EH (cell line): ENCODE results near the gene GLUD1.
A peak's percentile ranks its signal among the peaks of the same experiment; 100 is the strongest.
"Not testable (repeated sequence)": the region's sequence is repeated elsewhere in the genome, so short reads cannot be mapped to it uniquely, and the experiment has no call there.

Experiments
- DNase-seq: peaks from one replicate; pipeline ENCODE4 v3.0.0-alpha.2; 2015; ENCODE audit warnings: low read depth

The GLUD1 gene

GRCh38 chr10:87089746-87090145 is 4.9 kb downstream of the GLUD1 start:
- no peak for DNase-seq

GRCh38 chr10:87085537-87085936 is 9.1 kb downstream of the GLUD1 start:
- DNase-seq, result no peak

DNA sequence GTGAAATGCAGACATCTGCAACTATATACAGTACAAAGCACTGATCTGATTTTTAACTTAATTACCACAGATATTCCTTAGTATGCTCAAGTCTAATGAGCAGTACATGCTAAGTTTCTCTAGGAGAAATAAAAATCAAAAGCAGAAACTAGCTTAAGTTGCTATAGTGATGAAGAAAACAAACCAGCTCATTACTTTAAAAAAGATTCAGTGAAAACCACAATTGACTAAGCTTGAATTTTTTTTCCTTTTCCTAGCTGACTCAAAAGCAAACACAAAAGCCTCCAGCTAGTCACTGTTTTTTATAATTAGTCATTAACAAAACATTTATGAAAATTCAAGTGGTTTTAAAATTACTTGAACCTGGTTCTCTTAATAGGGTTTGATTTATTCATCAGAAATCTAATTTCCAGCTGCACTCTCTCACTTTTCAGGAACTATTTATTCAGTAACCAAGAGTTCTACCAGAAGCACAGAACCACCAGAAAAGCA is 10.3 kb downstream of the GLUD1 start:
- peak; percentile 90 for DNase-seq

DNA sequence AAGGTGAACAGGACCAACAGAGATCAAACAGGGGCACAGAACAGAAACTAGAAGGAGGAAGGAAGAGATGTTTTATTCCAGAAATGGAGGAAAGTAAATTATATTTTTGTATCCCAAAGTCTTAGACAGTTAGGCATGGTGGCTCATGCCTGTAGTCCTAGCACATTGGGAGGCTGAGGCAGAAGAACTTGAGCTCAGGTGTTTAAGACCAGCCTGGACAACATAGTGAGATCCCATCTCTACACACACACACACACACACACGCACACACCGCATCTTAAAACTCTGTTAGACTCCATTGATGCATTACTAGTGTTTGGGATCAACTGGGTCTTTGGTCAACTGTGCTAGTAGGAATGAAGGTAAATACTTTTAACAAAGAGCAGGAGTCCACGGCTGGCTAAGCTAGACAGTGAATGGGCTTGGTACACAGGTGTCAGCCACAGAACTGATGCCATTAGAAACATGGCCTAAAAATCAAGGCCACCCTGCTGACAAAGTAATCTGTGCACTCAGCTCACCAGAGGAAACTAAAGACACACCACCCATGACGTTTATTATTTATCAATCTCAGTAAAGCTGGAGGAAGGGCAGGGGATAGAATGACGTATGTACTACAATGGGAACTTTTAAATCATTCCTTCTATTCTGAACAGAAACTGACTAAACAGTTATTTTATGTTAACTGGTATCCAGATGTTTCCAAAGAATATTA is 10.9 kb downstream of the GLUD1 start:
- DNase-seq, result peak; percentile 76

GRCh38 chr10:87082219-87082618 is 12.4 kb downstream of the GLUD1 start:
- DNase-seq, result peak; percentile 84

- DNase-seq, result not testable (repeated sequence)
These were observed 13.1 kb downstream of the GLUD1 start for GRCh38 chr10:87081574-87081973.

DNA sequence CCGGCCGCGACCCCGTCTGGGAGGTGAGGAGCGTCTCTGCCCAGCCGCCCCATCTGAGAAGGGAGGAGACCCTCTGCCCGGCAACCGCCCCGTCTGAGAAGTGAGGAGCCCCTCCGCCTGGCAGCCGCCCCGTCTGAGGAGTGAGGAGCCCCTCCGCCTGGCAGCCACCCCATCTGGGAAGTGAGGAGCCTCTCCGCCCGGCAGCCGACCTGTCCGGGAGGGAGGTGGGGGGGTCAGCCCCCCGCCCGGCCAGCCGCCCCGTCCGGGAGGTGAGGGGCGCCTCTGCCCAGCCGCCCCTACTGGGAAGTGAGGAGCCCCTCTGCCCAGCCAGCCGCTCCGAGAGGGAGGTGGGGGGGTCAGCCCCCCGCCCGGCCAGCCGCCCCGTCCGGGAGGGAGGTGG is 14.0 kb downstream of the GLUD1 start:
- not testable (repeated sequence) for DNase-seq

DNA sequence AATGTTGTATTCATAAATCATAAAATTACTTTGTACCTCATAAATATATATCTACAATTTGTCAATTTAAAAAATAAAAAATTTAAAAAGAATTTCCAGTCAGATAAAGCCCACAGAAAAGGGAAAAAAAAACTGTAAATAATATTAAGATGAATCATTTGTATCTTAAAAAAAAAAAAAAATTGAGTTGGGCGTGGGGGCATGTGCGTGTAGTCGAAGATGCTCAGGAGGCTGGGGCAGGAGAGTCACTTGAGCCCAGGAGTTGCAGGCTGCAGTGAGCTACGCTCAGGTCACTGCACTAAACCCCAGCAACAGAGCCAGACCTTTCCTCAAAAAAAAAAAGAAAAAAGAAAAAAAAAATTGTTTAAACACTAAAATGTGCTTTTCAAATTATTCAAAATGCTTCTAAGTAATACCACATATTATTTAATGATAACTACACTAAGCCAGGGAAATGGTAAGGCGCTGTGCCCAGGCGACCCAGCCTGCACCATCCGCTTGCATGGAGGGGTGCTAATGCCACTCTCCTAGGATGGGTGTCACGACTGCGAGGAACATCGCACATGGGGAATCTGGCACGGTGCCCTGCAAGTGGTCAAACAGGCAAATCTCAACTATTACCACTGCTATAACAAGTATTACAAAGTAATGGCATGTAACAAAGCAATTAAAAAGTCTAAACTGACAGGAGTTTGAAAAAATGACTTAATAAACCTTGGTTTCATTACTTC is 15.4 kb downstream of the GLUD1 start:
- DNase-seq, result peak; percentile 7

GRCh38 chr10:87076421-87076820 is 18.2 kb downstream of the GLUD1 start:
- DNase-seq, result not testable (repeated sequence)

GRCh38 chr10:87072449-87072848 is 22.2 kb downstream of the GLUD1 start:
- DNase-seq, result no peak

GRCh38 chr10:87068281-87068680 is 26.4 kb downstream of the GLUD1 start:
- DNase-seq, result no peak

DNA sequence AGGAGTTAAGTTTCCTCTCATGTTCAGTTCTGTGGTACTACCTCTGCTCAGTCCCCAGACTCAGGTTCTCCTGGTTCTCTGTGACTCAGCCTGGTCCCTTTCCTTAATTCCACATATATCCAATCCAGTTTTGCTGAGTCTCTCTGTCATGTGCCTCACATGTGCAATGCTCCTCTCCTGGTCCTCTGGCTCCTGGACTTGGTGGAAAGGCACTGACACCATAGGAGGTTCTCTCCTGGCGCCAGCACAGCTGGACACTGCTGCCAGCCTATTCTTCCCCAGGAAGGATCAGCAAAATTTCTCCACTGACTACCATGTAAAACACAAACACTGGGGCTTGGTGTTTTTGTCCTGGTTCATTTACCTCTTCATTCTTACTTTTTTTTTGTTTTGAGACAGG is 27.8 kb downstream of the GLUD1 start:
- no peak for DNase-seq

- DNase-seq, result no peak
These were observed 28.5 kb downstream of the GLUD1 start for GRCh38 chr10:87066178-87066577.

GRCh38 chr10:87064651-87065050 is 30.0 kb downstream of the GLUD1 start:
- no peak for DNase-seq

GRCh38 chr10:87060280-87060928 is 34.2 kb downstream of the GLUD1 start:
- no peak for DNase-seq

GRCh38 chr10:87059401-87059800 is 35.2 kb downstream of the GLUD1 start:
- DNase-seq, result no peak

DNA sequence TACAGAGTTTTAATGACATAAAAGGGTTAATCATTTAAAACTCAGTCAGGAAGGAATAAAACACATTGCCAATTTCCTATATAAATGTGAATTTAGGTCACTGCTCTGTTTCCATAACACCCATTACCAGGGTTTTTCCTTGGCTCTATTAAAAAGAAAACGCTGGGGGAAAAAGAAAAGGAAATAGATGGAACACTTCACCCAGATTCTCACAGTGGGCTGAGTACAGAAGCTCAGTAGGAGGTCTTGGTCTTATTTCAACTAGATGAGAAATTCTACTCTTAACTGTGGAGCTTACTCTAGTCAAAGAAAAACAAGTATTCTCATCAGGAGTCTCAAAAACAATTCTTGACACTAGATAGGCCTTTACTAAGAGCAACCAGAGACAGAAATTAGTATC is 36.5 kb downstream of the GLUD1 start:
- DNase-seq, result no peak

- DNase-seq, result peak; percentile 66
These were observed 40.0 kb downstream of the GLUD1 start for GRCh38 chr10:87054373-87055295.

GRCh38 chr10:87053577-87054181 is 41.0 kb downstream of the GLUD1 start:
- DNase-seq, result no peak

DNA sequence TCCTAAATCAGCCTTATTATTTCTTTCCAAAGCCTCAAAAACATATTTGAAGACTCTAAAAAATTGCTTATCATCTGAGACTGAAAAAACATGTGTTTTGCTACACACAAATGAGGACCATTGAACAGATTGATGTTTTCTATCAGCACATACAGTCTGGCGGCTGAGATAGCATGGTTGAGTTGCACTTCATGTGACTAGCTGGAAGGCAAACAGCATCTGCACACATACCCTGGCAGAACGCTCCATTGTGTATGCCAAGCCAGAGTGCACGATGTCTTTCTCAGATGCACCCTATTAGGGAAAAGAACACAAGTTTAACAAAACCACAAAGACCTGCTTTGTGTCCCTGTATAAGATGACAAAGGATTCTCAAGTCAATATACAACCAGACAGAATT is 41.5 kb downstream of the GLUD1 start:
- no peak for DNase-seq

- no peak for DNase-seq
These were observed 49.2 kb downstream of the GLUD1 start for GRCh38 chr10:87045434-87045938.
